GM21515 (cell line): ENCODE data around the gene GCNT1.
"Not testable (repeated sequence)": the region's sequence is repeated elsewhere in the genome, so short reads cannot be mapped to it uniquely, and the experiment has no call there.

ENCODE experiments used
- ATAC-seq: cut with Tn5 transposase; IDR thresholded peaks from one replicate; pipeline ENCODE4 v1.9.1; 2021; ENCODE audit not compliant: unreplicated experiment

GCNT1 gene

DNA sequence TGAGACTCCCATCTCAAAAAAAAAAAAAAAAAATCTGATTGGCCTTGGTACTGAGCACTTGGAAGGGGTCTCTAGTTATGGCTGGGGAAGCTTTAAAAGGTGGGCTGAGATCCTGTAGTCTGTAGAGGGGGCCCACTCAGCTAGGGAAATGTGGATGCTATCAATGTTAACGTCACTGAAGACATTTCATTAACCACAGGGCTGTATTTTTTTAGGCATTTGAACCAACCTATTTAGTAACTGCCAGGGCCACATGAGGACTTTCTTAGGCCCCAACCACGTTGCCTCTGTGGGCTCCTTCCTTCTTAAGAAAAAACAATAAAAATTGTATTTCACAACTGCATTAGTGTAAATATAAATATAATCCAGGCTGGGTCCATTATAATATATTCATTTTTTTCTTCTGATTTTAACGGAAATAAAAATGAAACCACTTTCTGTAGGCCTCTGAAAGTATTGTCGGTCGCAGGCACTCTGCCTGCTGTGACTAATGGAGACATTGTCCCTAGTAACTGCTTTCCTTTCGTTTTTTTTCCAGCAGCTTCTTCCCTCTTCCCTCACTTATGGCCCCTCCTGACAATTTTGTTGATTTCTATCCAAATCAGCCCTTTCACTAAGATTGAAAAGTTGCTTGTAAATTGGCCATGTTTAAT, 71.6 kb downstream of the GCNT1 start:
- no peak for ATAC-seq

DNA sequence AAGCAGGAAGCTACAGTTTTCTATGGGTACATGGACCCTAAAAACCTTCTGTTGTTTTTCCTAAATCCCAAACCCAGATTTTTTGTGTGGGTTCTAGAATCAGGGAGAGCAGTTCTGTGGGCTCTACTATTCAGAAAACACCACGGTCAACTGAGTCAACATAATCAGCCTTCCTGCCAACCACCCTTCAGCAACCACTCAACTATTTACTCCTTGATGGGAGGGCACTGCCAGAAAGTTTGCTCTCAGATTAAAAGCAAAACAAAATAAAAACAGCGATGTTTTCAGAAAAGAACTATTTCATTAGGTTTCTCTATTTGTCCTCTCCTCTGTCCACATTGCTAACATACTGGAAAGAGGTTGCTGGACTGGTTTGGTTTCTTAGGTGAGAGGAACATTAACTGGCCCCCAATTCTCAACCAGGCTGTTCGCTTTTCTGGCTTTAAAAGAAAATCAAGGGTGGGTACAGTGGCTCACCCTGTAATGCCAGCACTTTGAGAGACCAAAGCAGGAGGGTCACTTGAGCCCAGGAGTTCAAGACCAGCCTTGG, 72.3 kb downstream of the GCNT1 start:
- ATAC-seq: no peak

DNA sequence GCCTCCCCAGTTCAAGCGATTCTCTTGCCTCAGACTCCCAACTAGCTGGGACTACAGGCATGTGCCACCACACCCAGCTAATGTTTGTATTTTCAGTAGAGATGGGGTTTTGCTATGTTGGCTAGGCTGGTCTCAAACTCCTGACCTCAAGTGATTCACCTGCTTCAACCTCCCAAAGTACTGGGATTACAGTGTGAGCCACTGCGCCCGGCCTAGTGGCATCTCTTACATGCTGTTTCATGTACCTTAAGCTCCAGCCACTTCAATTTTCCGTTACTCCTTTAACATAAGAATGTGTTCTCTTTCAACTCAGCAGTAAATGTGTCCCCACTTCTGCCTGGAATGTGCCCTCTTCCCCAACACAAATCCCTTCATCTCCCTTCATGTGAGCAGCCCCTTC, 73.9 kb downstream of the GCNT1 start:
- not testable (repeated sequence) for ATAC-seq

DNA sequence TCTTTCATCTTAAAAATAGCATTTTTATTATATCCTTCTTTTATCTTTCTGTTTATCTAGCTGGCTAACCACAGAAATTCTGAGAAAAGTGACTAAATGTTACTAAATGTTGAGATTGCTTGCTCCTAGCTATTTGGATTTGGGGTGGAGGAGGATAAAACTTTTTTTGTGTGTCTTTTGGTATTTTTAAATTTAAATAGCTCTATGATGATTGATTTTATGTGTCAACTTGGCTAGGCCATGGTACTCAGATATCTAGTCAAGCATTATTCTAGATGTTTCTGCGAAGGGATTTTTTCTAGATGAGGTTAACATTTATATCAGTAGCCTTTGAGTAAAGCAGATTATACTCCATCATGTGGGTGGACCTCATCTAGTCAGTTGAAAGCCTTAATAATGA, 75.0 kb downstream of the GCNT1 start:
- ATAC-seq: no peak

DNA sequence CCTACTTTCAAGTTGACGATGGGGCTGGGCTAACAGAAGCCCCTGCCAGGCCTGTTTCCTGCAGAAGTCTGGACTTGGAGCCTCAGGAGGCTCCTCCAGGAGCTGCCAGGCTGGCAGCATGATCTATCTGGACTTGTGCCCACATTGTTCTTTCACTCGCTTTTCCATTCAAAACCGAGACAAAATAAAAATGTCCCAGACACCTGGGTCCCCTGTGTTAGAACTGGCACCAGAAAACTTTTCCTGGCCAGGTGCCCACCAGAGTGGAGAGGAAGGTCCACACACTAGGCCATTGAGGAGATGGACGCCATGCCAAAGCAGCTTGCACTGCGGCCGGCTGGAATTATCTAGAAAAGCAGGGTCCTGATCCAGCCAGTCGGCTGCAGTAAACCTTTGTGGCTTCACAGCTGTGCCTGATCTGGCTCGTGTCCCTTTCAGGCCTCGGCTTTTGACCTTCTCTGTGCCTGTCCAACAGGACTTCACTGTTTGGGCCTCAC, 78.2 kb downstream of the GCNT1 start:
- ATAC-seq: no peak

DNA sequence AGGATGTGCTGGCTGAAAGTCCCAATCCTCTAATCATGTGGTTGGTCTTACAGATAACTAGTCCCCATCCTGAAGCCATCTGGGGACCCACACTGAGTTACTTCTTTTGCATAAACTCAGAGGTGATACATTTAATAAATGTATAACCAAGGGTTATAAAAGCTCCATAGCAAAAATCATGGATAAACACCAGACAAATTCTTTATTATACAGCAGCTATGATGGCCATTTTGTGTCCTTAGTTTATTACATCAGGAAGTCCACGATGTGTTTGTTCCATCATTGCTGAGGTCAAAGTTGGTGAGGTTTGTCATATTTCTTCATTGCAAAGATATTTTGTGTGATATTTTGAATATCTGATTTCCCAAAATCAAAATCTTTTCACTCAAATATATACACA, 80.2 kb downstream of the GCNT1 start:
- ATAC-seq: no peak

DNA sequence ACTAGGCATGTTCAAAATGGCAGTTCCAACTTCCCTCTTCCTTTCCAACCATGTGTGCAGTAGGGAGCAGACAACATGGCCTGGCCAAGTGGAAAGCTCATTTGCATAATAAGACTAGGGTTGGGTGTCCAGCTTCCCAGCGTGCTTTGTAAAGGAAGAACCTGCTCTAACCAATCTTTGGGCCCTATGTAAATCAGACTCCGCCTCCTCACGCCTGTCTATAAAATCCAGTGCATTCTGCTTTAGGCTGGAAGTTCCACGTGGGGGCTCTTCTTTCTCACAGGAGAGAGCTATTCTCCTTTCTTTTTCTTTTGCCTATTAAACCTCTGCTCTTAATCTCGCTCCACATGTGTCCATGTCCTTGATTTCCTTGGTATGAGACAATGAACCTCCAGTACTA, 83.4 kb downstream of the GCNT1 start:
- no peak for ATAC-seq

DNA sequence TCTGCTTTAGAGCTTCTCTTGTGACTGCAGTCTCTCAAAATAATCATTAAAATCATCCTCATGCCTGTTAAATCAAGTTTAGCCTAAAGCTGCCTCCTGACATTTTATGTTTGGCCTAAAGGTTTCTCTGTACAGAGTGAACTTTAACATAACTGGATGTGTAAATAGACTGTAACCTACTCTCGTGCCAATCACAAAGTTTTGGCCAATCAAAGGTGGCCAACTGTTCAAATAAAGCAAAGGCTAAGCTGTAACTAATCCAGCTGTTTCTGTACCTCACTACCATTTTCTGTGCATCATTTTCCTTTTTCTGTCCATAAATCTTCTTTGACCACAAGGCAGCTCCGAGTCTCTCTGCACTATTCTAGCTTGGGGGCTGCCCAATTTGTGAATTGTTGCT, 86.2 kb downstream of the GCNT1 start:
- ATAC-seq: no peak

DNA sequence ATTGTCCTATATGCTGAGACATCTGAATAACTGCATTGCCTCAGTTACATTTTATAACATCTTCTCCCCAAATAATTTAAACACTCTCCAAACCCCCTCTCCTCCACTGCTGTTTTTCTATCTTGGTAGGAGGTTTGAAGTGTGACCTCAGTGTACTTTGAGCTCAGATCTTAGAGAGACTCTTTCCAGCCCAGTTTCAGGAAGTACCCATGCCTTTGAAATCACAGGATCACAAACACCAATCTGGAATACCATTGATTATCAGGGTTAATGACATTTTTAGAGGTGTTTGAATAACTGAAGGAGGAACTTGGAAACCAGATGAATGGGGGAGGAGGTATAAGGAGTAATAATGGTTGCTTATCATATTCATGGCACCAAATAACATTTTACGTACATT, 93.2 kb downstream of the GCNT1 start:
- no peak for ATAC-seq

DNA sequence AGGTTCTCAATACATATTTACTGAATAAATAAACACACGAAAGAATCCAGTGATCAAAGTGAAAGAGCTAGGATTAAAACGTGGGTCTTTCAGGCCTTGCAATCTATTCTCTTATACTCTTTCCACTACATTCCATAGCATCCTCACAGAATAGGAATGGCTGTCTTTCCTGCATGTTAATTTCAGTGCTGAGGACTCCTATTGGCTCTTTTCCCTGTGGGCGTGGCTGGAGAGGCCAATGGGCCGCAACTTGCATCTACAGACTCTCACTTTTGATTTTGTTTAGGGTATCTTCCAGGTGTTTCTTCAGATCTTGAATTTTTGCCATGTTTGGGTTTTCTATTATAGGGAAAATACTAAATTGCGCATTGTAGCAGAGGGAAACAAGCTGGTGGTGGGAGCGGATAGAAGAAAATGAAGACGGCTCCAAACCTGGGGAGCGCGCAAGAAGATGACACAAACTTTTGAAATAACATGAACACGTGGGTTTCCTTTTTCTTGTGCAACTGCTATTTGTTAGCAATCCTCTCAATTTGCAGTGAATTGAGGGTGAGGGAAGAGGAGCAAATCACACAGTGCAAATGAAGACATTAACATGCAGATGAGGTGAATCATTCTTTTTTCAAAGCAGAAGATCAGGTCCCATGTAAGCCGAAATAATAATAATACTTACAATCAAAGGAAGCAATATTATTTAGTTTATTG, 93.9 kb downstream of the GCNT1 start:
- no peak for ATAC-seq

DNA sequence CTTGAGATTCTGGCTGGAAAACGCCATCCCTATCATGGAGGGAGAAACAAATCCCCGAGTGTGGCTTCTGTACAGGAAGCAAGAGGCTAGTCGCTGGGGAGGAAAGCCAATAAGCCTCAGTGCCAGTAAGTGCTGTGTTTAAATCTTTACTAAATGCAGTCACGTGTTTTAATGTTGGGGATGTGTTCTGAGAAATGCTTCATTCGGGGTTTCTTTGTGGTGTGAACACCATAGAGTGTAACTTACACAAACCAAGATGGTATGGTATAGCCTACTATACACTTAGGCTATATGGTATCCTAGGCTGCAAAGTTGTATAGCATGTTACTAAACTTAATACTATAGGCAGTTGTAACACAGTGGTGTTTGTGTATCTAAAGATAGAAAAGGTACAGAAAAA, 94.7 kb downstream of the GCNT1 start:
- ATAC-seq: no peak
